Caco-2 (cell line): ENCODE data around the gene RUFY1. TPM values are rescaled to one million over a fixed set of nuclear protein-coding genes. Genes with fewer than 3 reads are reported as not detected.

Source experiments
- BruUV-seq: library from RNA; stranded (reverse); fragments of 400-500 nt; replicated peaks from 2 replicates; lab custom pipeline; 2021; lab: Mats Ljungman, UMichigan
- CTCF ChIA-PET: fragments of 300-600 bp; sonication (Branson Sonifier 250); formaldehyde crosslinking; loops from one replicate; lab custom pipeline; 2022; ENCODE audit warnings: antibody characterized with exemption; lab: Charles Lee
- POLR2A ChIA-PET: fragments of 300-600 bp; sonication (Branson Sonifier 250); formaldehyde crosslinking; loops from one replicate; lab custom pipeline; 2022; ENCODE audit warnings: antibody characterized with exemption; lab: Charles Lee
- DNase-seq, 2 experiments: peaks; one replicate each; pipeline versions ENCODE4 v3.0.0 to v3.0.0-alpha.2; 2020 to 2022
- H3K27me3 ChIP-seq: replicated peaks from 2 replicates; pipeline ENCODE4 v1.6.0; 2011; ENCODE audit warnings: low read length; ENCODE audit not compliant: control insufficient read depth, insufficient read depth
- H3K36me3 ChIP-seq: 2 replicates; pipeline ENCODE4 v1.5.1; 2011; ENCODE audit warnings: low read length; ENCODE audit not compliant: control insufficient read depth, insufficient read depth
- H3K4me1 ChIP-seq: fragments of 250-450 bp; sonication (Bioruptor Pico); 2 replicates; pipeline ENCODE4 v1.5.1; 2020; ENCODE audit warnings: mild to moderate bottlenecking
- H3K4me3 ChIP-seq: 2 replicates; pipeline ENCODE4 v1.5.1; 2011; ENCODE audit warnings: low read depth, mild to moderate bottlenecking, control low read depth, low read length
- H3K9me3 ChIP-seq: fragments of 250-450 bp; sonication (Bioruptor Pico); 2 replicates; pipeline ENCODE4 v1.5.1; 2020; ENCODE audit warnings: mild to moderate bottlenecking, moderate library complexity
- H3K27ac Mint-ChIP-seq: one replicate; pipeline ENCODE4 v1.8.0; 2022; ENCODE audit warnings: mixed read lengths; ENCODE audit not compliant: unreplicated experiment
- H3K27me3 Mint-ChIP-seq: one replicate; pipeline ENCODE4 v1.8.0; 2022; ENCODE audit warnings: mixed read lengths; ENCODE audit not compliant: insufficient read depth, unreplicated experiment
- H3K36me3 Mint-ChIP-seq: one replicate; pipeline ENCODE4 v1.8.0; 2022; ENCODE audit warnings: mild to moderate bottlenecking, mixed read lengths; ENCODE audit not compliant: insufficient read depth, unreplicated experiment
- H3K4me1 Mint-ChIP-seq: one replicate; pipeline ENCODE4 v1.8.0; 2022; ENCODE audit warnings: low read depth, mixed read lengths; ENCODE audit not compliant: unreplicated experiment
- H3K4me3 Mint-ChIP-seq: one replicate; pipeline ENCODE4 v1.8.0; 2022; ENCODE audit warnings: mild to moderate bottlenecking, moderate library complexity, mixed read lengths; ENCODE audit not compliant: unreplicated experiment
- H3K9me3 Mint-ChIP-seq: one replicate; pipeline ENCODE4 v1.8.0; 2022; ENCODE audit warnings: mixed read lengths; ENCODE audit not compliant: unreplicated experiment
- CTCF ChIP-seq, 2 experiments: fragments of 200-600 bp in 1 of 2; IDR thresholded peaks; 1 replicate in 1 of 2; 2 replicates in 1 of 2; pipeline versions ENCODE4 v1.5.1 to v1.8.0; 2011 to 2022; ENCODE audit warnings: antibody characterized with exemption in 1 of 2, control low read depth in 1 of 2, inconsistent platforms in 1 of 2, low read depth in 1 of 2, low read length in 1 of 2, mild to moderate bottlenecking in 1 of 2, moderate library complexity in 1 of 2; ENCODE audit not compliant: insufficient read depth in 1 of 2, severe bottlenecking in 1 of 2, unreplicated experiment in 1 of 2
- intact Hi-C: fragments of 100-400 bp; cut with micrococcal nuclease; formaldehyde crosslinking; loops from one replicate; pipeline ENCODE4 v1.10.0; 2022; ENCODE audit not compliant: unreplicated experiment
- total RNA-seq: library from RNA; stranded (reverse); gene quantifications from 2 replicates; pipeline ENCODE4 v1.2.3, GENCODE V29; 2022

RUFY1 gene
- total RNA-seq, 1 experiment from 2014 or later: 36.3 TPM

- TSS peak; percentile 27 for BruUV-seq
- Mint-ChIP-seq H3K9me3 (no peaks in the 10 kb centered on the region), H3K27me3 (peaks cover 3% of the 10 kb centered on the region), H3K27ac (peak overlapping the region; percentile 99), H3K4me1 (peaks cover 49% of the 10 kb centered on the region), H3K4me3 (peak overlapping the region; percentile 95), H3K36me3 (peaks cover 85% of the 10 kb centered on the region)
- ChIA-PET CTCF (no interaction called here), POLR2A (no interaction called here)
- intact Hi-C loops: loop anchor here (2.0 to 10.0 kb wide), 3 partner anchors 57 to 193 kb away; no protein-coding TSS in a partner anchor
- Histone ChIP-seq H3K9me3 (no peaks in the 10 kb centered on the region), H3K4me3 (peak overlapping the region; percentile 94), H3K36me3 (peaks cover 5% of the 10 kb centered on the region; the same call in 1 of the 2 replicates), H3K27me3 (no peaks in the 10 kb centered on the region), H3K4me1 (peaks cover 28% of the 10 kb centered on the region)
- DNase-seq: peak in 1 of 2 experiments; percentile 8
- no peak for TF ChIP-seq CTCF (IDR thresholded peaks at IDR 0.05; ENCODE audit: insufficient read depth in 1 of 2, low read depth in 1 of 2, low read length in 1 of 2, severe bottlenecking in 1 of 2, unreplicated experiment in 1 of 2)
These were observed 71.3 kb downstream of the RUFY1 start for GRCh38 chr5:179621551-179622214.

GRCh38 chr5:179623003-179623905 is 72.9 kb downstream of the RUFY1 start, which contains the start of gene HNRNPH1:
Gene HNRNPH1, minus strand, starts transcription at chr5:179623671. Its CDS starts 538 bp downstream, at chr5:179623133.
- intact Hi-C loops: loop anchor here (1.0 to 10.0 kb wide), 4 partner anchors 56 to 192 kb away; partner anchors contain the start of gene CANX
- POLR2A ChIA-PET: interaction anchor here (0.5 to 2.5 kb wide), 22 partner anchors 10 to 739 kb away, joined by 3 to 42 read pairs (median 4); partner anchors contain the start of genes MAML1, RUFY1 and ZNF354C
- DNase-seq: peak; percentile 98 to 99
- peaks cover 2% of the 10 kb centered on the region; the same call in 1 of the 2 replicates for H3K36me3 ChIP-seq
- H3K4me3 ChIP-seq: peak within 1 kb of the TSS; percentile 94
- H3K4me1 ChIP-seq: peaks cover 28% of the 10 kb centered on the region
- peaks cover 3% of the 10 kb centered on the region for H3K27me3 Mint-ChIP-seq
- H3K9me3 Mint-ChIP-seq: no peaks in the 10 kb centered on the region
- H3K9me3 ChIP-seq: no peaks in the 10 kb centered on the region
- H3K4me1 Mint-ChIP-seq: peaks cover 35% of the 10 kb centered on the region
- peaks cover 69% of the 10 kb centered on the region for H3K36me3 Mint-ChIP-seq
- H3K27me3 ChIP-seq: no peaks in the 10 kb centered on the region
- H3K4me3 Mint-ChIP-seq: peak within 1 kb of the TSS; percentile 95
- H3K27ac Mint-ChIP-seq: peak within 1 kb of the TSS; percentile 99
- no TSS peak for BruUV-seq
- TF ChIP-seq CTCF (IDR thresholded peaks at IDR 0.05; ENCODE audit: insufficient read depth in 1 of 2, low read depth in 1 of 2, low read length in 1 of 2, severe bottlenecking in 1 of 2, unreplicated experiment in 1 of 2): peak in 1 of 2 experiments; percentile 11
- CTCF ChIA-PET: interaction anchor here (0.6 to 1.6 kb wide), 3 partner anchors 15 to 109 kb away, joined by 3 to 5 read pairs (median 4); partner anchors contain the start of gene MAML1
